OCI-M1 (cell line): ENCODE measurements around the gene GCAT.

Experiments
- DNase-seq: peaks from one replicate; lab custom pipeline; 2025; lab: John Stamatoyannopoulos, UW

Gene GCAT

DNA sequence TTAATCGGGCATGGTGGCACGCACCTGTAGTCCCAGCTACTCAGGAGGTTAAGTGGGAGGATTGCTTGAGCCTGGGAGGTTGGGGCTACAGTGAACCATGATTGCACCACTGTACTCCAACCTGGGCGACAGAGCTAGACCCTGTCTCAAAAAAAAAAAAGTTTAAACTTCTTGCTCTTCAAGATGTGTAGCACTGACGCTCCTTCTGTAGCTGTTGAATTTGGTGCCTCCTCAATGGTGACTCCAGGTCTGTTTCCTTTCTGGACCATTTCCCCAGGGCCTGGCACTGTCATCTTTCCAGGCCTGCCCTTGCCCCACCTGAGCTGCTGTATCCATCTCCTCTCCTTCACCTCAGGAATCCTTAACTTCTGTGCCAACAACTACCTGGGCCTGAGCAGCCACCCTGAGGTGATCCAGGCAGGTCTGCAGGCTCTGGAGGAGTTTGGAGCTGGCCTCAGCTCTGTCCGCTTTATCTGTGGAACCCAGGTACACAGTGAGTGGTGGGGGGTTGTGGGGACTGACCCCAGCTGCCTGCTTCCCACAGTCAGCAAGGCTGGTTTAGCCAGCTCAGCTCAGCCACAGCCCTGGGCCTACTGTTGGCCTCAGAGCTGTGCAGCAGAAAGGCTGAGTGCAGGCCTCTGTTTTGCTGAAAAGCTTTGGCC is 2.1 kb downstream of the GCAT start:
- no peak for DNase-seq

GRCh38 chr22:37811867-37812266 is 4.1 kb downstream of the GCAT start:
- DNase-seq = no peak

DNA sequence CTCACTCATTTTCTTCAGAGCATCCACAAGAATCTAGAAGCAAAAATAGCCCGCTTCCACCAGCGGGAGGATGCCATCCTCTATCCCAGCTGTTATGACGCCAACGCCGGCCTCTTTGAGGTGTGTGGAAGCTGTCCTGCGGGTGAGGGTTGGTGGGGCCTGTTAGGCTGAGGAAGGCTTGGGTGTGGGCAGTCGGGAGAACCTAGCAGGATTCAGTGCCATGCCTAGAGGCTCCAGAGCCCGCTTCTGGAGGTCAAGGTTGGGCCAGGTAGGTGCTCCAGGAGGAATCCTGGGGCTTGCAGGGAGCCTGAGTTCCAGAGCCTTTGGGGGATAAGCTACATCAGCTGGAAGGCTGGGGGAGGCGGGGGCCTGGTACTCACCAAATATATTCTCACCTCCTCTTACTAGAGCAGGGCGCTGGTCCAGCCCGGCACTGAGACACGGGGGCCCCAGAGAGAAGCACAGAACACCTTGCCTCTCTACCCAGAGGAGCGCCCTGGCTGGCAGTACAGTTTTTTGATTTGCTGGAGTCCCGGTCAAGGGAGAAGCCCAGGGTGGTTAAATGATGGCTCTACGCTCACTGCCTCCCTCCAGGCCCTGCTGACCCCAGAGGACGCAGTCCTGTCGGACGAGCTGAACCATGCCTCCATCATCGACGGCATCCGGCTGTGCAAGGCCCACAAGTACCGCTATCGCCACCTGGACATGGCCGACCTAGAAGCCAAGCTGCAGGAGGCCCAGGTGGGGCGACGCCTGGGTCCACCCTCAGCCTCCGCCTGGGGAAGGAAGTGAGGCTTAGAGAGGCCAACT is 5.3 kb downstream of the GCAT start:
- DNase-seq = no peak

- no peak for DNase-seq
These were observed 7.9 kb downstream of the GCAT start for GRCh38 chr22:37815593-37815992.

GRCh38 chr22:37816543-37817180 is 8.9 kb downstream of the GCAT start:
- no peak for DNase-seq

- peak; percentile 91 for DNase-seq
These were observed 10.1 kb downstream of the GCAT start for GRCh38 chr22:37817705-37818408.

DNA sequence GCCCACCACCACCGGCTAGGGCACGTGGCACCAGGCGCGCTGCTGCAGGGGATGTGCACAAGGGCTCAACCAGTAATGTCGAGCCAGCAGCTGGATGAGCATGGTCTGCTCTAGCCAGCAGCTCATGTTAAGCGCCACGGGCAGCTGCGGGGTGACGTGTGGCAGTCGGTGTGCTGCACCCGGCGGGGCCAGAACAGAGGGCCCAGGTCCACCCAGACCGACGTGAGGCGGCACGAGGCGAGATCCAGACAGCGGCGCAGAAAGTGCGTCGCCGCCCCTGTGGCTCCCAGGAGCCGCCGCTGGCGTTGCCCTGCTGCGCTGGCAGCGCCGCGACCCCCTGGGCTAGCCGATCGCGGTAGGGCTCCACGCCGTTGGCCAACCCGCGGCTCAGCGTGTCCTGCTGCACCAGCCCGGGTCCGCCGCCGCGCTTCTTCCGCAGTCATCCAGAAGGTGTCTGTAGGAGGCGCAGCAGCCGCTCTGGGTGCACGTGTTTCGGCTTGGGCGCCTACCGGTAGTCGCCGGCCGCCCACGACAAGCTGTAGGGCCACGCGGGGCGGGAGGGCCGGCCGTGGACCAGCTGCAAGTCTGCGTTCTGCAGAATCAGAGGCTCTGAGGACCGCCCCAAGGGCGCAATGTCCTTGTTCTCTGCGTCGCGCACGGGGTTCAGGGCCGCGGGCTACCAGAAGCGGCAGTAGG is 10.8 kb downstream of the GCAT start:
- no peak for DNase-seq

GRCh38 chr22:37819105-37819433 is 11.3 kb downstream of the GCAT start:
- DNase-seq = no peak

DNA sequence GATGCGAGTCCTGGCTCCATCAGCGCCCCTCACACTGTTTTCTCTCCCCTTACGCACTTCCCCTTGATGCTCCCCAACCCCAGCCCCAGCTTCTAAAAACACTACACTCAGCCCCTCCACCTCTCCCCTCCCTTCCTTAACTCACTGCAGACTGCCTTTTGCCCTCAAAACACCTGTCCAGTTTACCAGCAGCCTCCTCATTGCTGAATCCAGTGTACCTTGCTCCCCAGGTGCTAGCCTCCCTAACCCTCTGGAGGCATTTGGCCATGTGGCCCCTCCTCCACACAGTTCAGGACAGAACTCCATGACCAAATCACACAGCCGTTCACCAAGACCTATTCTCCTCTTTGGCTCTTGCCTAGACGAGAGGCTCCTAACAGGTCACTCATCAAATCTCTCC is 12.6 kb downstream of the GCAT start:
- no peak for DNase-seq

DNA sequence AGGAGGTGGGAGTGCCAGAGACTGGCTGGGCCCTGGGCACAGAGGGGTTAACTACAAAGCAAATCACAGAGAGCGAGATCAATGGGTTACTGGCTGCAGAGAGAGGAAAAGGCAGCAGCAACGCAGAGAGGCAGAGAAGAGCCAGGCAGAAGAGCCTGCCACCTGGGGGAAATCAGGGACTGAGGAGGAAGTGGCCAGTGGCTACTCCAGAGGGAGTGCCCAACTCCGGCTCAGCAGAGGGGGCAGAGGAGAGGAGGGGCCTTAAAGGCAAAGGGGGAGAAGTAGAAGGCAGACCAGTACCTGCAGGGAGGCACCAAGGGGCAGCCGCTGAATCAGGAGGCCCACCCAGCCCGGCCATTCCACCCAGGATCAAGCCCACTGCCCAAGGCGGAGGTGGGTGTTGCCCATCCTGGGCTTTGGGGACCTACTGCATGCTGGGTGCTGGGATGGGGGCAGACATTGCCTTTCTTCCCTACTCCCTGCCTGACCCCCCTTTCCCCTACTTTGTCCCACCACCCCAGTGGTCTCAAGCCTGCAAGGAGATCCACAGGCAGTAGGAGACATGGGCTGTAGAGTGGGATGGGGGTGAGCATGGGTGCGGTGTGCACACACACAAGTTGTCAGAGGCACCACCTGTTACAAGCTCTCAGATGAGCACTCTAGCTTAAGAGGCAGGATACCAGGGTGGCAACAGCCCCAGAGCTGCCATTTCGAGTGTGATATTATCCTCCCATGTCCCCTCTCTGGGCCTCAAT is 14.5 kb downstream of the GCAT start:
- peak; percentile 16 for DNase-seq

DNA sequence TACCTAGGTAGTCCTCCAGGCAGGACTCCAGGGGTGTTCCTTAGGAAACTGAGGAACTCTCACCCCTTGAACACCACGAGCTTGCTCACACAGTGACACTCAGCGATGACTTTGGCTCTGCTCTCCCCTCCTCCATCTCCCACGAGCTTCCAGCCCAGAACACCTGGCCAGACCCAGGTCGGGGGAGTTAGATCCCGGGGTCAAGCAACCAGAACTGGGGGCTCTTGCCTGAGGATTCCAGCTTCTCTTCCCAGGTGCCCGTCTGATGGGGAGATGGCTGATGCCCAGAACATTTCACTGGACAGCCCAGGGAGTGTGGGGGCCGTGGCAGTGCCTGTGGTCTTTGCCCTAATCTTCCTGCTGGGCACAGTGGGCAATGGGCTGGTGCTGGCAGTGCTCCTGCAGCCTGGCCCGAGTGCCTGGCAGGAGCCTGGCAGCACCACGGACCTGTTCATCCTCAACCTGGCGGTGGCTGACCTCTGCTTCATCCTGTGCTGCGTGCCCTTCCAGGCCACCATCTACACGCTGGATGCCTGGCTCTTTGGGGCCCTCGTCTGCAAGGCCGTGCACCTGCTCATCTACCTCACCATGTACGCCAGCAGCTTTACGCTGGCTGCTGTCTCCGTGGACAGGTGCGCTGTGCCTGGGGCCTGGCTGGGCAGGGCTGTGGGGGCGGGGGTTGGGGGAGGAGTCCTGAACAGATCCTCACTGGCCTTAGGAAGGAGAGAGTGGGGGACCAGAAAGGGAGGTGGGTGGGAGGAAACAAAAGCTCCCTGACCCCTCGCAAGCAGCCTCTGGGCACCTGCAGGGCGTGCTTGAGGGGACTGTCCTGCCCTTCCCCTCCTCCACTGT is 15.6 kb downstream of the GCAT start, which contains the start of gene GALR3:
GALR3 (plus strand) TSS at position 249 of the 852 bp plus-strand sequence; CDS start at position 274, 25 bp downstream.
- no peak for DNase-seq

- DNase-seq = no peak
These were observed 17.2 kb downstream of the GCAT start for GRCh38 chr22:37824674-37825641.

GRCh38 chr22:37827056-37827455 is 19.3 kb downstream of the GCAT start:
- no peak for DNase-seq

DNA sequence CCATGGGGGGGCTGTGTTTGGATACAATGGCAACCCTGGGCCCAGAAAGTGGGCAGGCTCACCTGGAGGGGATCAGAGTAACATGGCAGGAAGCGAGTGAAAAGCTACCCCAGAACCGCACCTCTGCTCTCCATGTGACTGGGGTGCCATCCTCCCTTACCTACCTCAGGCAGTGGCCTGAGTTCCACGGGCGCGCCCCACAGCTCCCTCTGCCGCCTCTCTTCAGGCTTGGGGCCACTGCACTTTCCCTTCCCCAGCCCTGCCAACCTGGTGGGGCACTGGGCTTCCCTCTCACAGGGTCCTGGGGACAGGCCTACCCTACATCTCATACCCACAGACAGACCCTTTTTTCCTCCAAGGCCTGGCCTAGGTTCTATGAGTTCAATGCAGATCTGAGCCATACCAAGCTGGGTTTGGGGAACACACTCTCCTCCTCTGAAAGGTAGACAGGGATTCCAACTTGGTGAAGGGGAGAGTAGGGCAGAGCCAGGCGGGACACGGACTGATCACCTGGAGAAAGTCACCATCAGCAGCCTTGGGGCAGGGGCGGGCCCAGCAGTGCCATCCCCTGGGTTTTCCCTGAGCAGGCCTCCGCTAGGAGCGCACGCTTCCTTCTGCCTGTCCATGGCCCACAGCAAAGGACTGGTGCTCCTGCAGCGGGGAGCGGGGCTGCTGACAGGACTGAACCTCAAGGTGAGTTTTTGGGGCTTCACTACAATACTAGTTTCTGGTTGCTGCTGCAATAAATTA is 22.5 kb downstream of the GCAT start:
- no peak for DNase-seq

DNA sequence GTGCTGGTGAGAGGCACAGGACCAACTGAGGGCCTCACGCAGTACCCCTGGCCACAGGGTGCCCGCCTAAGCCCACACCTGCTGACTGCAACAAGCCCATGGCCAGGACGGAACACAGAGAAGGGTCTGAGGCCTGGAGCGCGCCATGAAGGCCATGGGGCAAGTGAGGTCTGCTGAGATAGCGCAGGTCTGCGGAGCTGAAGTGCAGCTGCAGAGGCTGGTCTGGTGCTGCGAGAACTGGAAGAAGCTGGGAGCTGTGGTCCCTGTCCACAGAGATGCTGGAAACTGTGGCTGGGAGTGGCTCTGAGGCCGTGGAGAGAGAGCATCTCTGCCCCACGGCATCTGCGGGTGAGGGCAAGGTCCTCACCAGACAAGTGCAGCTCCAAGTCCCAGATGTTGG is 23.7 kb downstream of the GCAT start:
- DNase-seq = no peak

DNA sequence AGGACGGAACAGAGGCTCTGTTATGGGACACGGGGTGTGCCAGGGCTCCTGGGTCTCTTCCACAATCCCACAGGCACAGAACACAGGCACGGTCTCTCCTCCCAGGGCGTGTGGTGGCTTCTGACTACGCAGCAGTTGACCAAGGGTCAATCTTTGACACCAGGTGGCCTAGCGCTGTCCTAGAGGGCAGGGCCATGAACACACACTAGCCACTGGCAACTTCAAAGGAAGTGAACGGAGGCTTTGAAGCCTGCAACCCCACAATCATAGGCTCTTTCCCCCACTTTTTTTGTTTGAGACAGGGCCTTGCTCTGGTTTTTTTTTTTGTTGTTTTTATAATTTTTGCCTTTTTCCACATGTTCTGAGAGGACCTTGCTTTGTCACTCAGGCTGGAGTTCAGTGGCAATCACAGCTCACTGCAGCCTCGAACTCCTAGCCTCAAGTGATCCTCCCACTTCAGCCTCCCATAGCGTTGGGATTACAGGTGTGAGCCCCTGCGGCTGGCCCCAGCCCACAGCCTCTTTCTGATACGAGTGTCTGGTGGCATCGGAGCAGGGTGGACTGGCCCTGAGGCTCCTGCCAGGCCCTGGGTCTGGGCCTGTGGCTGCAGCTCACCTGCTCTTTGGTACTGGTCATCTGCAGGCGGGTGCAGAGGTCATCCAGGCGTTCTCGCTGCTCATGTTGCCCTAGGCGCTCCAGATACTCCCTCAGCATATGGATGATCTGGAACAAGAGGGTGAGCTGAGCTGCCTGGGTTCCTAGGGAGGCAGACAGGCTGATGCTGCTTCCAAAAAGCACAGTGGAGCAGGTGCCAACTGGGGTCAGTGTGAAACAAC is 24.5 kb downstream of the GCAT start:
- no peak for DNase-seq
